ENCODE data around the gene CFAP77.

DNA sequence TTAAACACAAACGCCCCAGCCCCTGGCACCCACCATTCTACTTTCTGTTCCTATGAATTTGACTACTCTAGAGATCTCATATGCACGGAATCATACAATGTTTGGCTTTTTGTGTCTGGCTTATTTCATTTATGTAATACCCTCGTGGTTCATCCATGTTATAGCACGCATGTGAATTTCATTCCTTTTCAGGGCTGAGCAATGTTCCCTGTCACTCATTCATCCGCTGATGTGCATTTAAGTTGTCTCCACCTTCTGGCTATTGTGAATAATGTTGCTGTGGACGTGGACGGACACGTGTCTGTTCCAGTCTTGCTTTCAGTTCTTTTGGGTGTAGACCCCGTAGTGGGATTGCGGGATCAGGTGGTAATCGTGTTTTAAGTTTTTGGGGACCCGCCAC is 92.5 kb downstream of the CFAP77 start:
- TF ChIP-seq CTCF (IDR thresholded peaks at IDR 0.05): no peak
- TF ChIP-seq EP300 (IDR thresholded peaks at IDR 0.05): no peak

All from sigmoid colon (tissue), 4 donors.